CD4-positive, alpha-beta T cell (primary cell): ENCODE data around the gene ACOT12. TPM values are rescaled to one million over a fixed set of nuclear protein-coding genes. Genes with fewer than 3 reads are reported as not detected.

Experiments
- ATAC-seq: fragments of 200-7000 bp; cut with Tn5 transposase; one replicate; pipeline ENCODE4 v1.10.0; 2022; ENCODE audit warnings: mild to moderate bottlenecking; ENCODE audit not compliant: poor library complexity
- CTCF ChIA-PET: fragments of 350-600 bp; sonication (Branson Sonifier 250); formaldehyde crosslinking; loops from one replicate; lab custom pipeline; 2021; ENCODE audit warnings: antibody characterized with exemption, inconsistent platforms; lab: Charles Lee
- POLR2A ChIA-PET: fragments of 350-600 bp; sonication (Branson Sonifier 250); formaldehyde crosslinking; loops from one replicate; lab custom pipeline; 2021; ENCODE audit warnings: antibody characterized with exemption, inconsistent platforms; lab: Charles Lee
- DNase-seq, 14 experiments: peaks; one replicate each; pipeline ENCODE4 v3.0.0-alpha.2; 2013 to 2020; ENCODE audit warnings: mixed read lengths in 2 of 14
- H3K27ac ChIP-seq, 2 donors: one replicate each; pipeline versions ENCODE4 v1.5.1 to v1.7.0; 2013; ENCODE audit warnings: low read length in 2 of 2, low read depth in 1 of 2, mild to moderate bottlenecking in 1 of 2
- H3K27me3 ChIP-seq, 2 experiments: 1 replicate in 1 of 2; 2 replicates in 1 of 2; pipeline versions ENCODE4 v1.6.1 to v1.7.0; 2013; ENCODE audit warnings: low read length in 2 of 2, control low read depth in 1 of 2, mild to moderate bottlenecking in 1 of 2, moderate library complexity in 1 of 2; ENCODE audit not compliant: insufficient read depth in 2 of 2, control insufficient read depth in 1 of 2
- H3K36me3 ChIP-seq: one replicate; pipeline ENCODE4 v1.6.1; 2013; ENCODE audit warnings: low read length, control low read depth; ENCODE audit not compliant: insufficient read depth
- H3K4me1 ChIP-seq: one replicate; pipeline ENCODE4 v1.6.1; 2013; ENCODE audit warnings: low read length, control low read depth; ENCODE audit not compliant: insufficient read depth
- H3K4me3 ChIP-seq: one replicate; pipeline ENCODE4 v1.5.1; 2013; ENCODE audit warnings: mild to moderate bottlenecking, low read length, moderate library complexity
- H3K9me3 ChIP-seq, 2 experiments: 1 replicate in 1 of 2; 2 replicates in 1 of 2; pipeline versions ENCODE4 v1.6.1 to v1.7.0; 2013; ENCODE audit warnings: low read length in 2 of 2, mild to moderate bottlenecking in 2 of 2, control low read depth in 1 of 2, moderate library complexity in 1 of 2; ENCODE audit not compliant: control insufficient read depth in 1 of 2, insufficient read depth in 1 of 2
- H3K27ac Mint-ChIP-seq: one replicate; pipeline ENCODE4 v1.8.0; 2020; ENCODE audit warnings: mixed read lengths
- H3K27me3 Mint-ChIP-seq: one replicate; pipeline ENCODE4 v1.8.0; 2021; ENCODE audit warnings: mixed read lengths
- H3K36me3 Mint-ChIP-seq: one replicate; pipeline ENCODE4 v1.8.0; 2021; ENCODE audit warnings: low read depth, mixed read lengths
- H3K4me1 Mint-ChIP-seq: one replicate; pipeline ENCODE4 v1.8.0; 2021; ENCODE audit warnings: low read depth, mixed read lengths
- H3K4me3 Mint-ChIP-seq: one replicate; pipeline ENCODE4 v1.8.0; 2020; ENCODE audit warnings: mild to moderate bottlenecking, mixed read lengths
- H3K9me3 Mint-ChIP-seq: one replicate; pipeline ENCODE4 v1.8.0; 2020; ENCODE audit warnings: mixed read lengths
- intact Hi-C, 2 experiments: fragments of 100-400 bp; cut with DNase I in 1 of 2; cut with micrococcal nuclease in 1 of 2; formaldehyde crosslinking; loops; one replicate each; pipeline versions ENCODE4 v1.15.1 to v1.9.0; 2023 to 2025; cut with DNase I, micrococcal nuclease
- total RNA-seq, 174 experiments: library from RNA in 2 of 174; stranded (reverse) in 2 of 174; gene quantifications; one replicate each; pipeline ENCODE4 v1.2.3 and lab custom pipeline; 2021 to 2026
- TF ChIP-seq, protein P1 (sequence below): fragments of 200-600 bp; IDR thresholded peaks from one replicate; pipeline ENCODE4 v1.8.0; 2022; ENCODE audit warnings: antibody characterized with exemption, mild to moderate bottlenecking

The ACOT12 gene
- total RNA-seq, 2 experiments from 2014 or later = 0.39 to 0.44 TPM

DNA sequence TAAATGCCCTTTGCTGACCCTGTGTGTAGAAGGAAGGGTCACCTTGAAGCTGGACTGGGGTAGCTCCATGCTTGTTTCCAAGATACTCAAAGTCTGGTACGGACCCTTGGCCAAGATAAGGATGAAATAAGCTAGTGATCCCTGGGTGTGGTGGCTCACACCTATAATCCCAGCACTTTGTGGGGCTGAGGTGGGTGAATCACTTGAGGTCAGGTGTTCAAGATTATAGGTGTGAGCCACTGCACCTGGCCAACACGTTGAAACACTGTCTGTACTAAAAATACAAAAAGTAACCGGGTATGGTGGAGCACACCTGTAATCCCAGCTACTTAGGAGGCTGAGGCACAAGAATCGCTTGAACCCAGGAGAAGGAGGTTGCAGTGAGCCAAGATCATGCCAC, 33.3 kb downstream of the ACOT12 start:
- Histone ChIP-seq H3K9me3 (no peaks in the 10 kb centered on the region), H3K36me3 (no peaks in the 10 kb centered on the region), H3K4me1 (no peaks in the 10 kb centered on the region), H3K27me3 (peaks cover 0 to 3% of the 10 kb centered on the region in 2 experiments), H3K27ac (no peak overlapping the region), H3K4me3 (no peak overlapping the region)
- ATAC-seq (no peak), DNase-seq (no peak)
- Mint-ChIP-seq H3K36me3 (no peaks in the 10 kb centered on the region), H3K27ac (no peak overlapping the region), H3K4me1 (no peaks in the 10 kb centered on the region), H3K4me3 (no peak overlapping the region), H3K9me3 (no peaks in the 10 kb centered on the region), H3K27me3 (no peaks in the 10 kb centered on the region)
- POLR2A ChIA-PET = no interaction called here
- intact Hi-C loops = no loop called here
- TF ChIP-seq, protein P1, sequence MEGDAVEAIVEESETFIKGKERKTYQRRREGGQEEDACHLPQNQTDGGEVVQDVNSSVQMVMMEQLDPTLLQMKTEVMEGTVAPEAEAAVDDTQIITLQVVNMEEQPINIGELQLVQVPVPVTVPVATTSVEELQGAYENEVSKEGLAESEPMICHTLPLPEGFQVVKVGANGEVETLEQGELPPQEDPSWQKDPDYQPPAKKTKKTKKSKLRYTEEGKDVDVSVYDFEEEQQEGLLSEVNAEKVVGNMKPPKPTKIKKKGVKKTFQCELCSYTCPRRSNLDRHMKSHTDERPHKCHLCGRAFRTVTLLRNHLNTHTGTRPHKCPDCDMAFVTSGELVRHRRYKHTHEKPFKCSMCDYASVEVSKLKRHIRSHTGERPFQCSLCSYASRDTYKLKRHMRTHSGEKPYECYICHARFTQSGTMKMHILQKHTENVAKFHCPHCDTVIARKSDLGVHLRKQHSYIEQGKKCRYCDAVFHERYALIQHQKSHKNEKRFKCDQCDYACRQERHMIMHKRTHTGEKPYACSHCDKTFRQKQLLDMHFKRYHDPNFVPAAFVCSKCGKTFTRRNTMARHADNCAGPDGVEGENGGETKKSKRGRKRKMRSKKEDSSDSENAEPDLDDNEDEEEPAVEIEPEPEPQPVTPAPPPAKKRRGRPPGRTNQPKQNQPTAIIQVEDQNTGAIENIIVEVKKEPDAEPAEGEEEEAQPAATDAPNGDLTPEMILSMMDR = no peak
- CTCF ChIA-PET = interaction anchor here (0.6 kb wide), 1 partner anchor 209 kb away, joined by 4 read pairs; no protein-coding TSS in a partner anchor

DNA sequence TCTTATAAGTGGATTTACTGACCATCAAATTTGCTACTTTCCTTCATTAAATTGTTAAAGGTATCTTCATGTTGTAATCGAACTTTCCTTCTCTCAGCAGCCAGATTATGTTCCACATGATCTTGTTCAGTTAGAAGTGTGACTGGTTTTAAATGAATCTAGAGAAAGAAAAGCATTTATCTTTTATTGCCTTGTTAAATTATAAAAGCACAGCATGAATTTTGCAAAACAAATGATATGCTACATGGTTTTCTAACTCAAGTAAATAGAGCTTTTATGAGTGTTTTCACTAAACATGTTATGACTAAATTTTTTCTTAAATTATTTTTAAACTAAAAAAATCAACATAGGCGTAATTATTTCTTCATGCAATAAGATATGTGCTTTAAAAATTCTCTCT, 34.1 kb downstream of the ACOT12 start:
- ChIA-PET POLR2A (no interaction called here), CTCF (no interaction called here)
- H3K4me3 ChIP-seq = no peak overlapping the region
- Mint-ChIP-seq H3K27ac (no peak overlapping the region), H3K27me3 (no peaks in the 10 kb centered on the region), H3K9me3 (no peaks in the 10 kb centered on the region), H3K36me3 (no peaks in the 10 kb centered on the region), H3K4me1 (no peaks in the 10 kb centered on the region), H3K4me3 (no peak overlapping the region)
- TF ChIP-seq, protein P1 = no peak
- peaks cover 0 to 3% of the 10 kb centered on the region in 2 experiments for H3K27me3 ChIP-seq
- intact Hi-C loops = no loop called here
- H3K9me3 ChIP-seq = no peaks in the 10 kb centered on the region
- no peak overlapping the region for H3K27ac ChIP-seq
- no peaks in the 10 kb centered on the region for H3K4me1 ChIP-seq
- DNase-seq (no peak), ATAC-seq (no peak)
- H3K36me3 ChIP-seq = no peaks in the 10 kb centered on the region

DNA sequence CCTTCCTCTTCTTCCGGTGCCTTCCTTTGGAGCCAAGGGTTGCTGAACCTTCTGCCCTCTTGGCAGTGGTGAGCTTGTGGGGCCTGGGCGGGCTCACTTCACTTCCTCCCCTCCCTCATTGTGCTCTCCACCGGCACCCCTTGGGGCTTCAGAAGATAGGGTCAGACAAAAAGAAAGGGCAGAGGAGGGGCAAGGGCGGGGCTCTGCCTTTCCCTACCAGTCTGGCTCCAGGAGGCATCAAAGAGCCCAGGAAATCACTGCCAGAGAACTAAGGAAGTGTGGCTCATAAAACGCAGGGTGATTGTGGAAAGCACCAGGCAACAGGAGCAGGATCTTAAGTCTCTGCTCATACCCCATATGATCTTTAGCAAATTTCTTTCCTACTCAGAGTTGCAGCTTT, 34.8 kb downstream of the ACOT12 start:
- Histone ChIP-seq H3K36me3 (no peaks in the 10 kb centered on the region), H3K4me1 (no peaks in the 10 kb centered on the region), H3K4me3 (no peak overlapping the region), H3K27ac (no peak overlapping the region), H3K27me3 (peaks cover 0 to 3% of the 10 kb centered on the region in 2 experiments), H3K9me3 (no peaks in the 10 kb centered on the region)
- Mint-ChIP-seq H3K9me3 (no peaks in the 10 kb centered on the region), H3K4me3 (no peak overlapping the region), H3K27ac (no peak overlapping the region), H3K4me1 (no peaks in the 10 kb centered on the region), H3K27me3 (no peaks in the 10 kb centered on the region), H3K36me3 (no peaks in the 10 kb centered on the region)
- TF ChIP-seq, protein P1 = no peak
- ChIA-PET POLR2A (no interaction called here), CTCF (no interaction called here)
- no peak for ATAC-seq
- intact Hi-C loops = no loop called here
- DNase-seq = no peak
